A549 treated with AZD9567 at 1 μM for 4 hours (cell line): ENCODE measurements around the gene LRP4. TPM values are rescaled to one million over a fixed set of nuclear protein-coding genes. Genes with fewer than 3 reads are reported as not detected.

ENCODE experiments used
- total RNA-seq: library from RNA; stranded (reverse); fragments of 200-300 nt; extraction: Qiagen RNA extraction; gene quantifications from 5 replicates; pipeline ENCODE4 v1.2.3, GENCODE V29; 2022; ENCODE audit not compliant: insufficient read depth

Gene LRP4, protein sequence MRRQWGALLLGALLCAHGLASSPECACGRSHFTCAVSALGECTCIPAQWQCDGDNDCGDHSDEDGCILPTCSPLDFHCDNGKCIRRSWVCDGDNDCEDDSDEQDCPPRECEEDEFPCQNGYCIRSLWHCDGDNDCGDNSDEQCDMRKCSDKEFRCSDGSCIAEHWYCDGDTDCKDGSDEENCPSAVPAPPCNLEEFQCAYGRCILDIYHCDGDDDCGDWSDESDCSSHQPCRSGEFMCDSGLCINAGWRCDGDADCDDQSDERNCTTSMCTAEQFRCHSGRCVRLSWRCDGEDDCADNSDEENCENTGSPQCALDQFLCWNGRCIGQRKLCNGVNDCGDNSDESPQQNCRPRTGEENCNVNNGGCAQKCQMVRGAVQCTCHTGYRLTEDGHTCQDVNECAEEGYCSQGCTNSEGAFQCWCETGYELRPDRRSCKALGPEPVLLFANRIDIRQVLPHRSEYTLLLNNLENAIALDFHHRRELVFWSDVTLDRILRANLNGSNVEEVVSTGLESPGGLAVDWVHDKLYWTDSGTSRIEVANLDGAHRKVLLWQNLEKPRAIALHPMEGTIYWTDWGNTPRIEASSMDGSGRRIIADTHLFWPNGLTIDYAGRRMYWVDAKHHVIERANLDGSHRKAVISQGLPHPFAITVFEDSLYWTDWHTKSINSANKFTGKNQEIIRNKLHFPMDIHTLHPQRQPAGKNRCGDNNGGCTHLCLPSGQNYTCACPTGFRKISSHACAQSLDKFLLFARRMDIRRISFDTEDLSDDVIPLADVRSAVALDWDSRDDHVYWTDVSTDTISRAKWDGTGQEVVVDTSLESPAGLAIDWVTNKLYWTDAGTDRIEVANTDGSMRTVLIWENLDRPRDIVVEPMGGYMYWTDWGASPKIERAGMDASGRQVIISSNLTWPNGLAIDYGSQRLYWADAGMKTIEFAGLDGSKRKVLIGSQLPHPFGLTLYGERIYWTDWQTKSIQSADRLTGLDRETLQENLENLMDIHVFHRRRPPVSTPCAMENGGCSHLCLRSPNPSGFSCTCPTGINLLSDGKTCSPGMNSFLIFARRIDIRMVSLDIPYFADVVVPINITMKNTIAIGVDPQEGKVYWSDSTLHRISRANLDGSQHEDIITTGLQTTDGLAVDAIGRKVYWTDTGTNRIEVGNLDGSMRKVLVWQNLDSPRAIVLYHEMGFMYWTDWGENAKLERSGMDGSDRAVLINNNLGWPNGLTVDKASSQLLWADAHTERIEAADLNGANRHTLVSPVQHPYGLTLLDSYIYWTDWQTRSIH (N-terminal part only)
- 6.7 to 7.8 TPM (median 7.1 TPM) in 5 replicates for total RNA-seq

DNA sequence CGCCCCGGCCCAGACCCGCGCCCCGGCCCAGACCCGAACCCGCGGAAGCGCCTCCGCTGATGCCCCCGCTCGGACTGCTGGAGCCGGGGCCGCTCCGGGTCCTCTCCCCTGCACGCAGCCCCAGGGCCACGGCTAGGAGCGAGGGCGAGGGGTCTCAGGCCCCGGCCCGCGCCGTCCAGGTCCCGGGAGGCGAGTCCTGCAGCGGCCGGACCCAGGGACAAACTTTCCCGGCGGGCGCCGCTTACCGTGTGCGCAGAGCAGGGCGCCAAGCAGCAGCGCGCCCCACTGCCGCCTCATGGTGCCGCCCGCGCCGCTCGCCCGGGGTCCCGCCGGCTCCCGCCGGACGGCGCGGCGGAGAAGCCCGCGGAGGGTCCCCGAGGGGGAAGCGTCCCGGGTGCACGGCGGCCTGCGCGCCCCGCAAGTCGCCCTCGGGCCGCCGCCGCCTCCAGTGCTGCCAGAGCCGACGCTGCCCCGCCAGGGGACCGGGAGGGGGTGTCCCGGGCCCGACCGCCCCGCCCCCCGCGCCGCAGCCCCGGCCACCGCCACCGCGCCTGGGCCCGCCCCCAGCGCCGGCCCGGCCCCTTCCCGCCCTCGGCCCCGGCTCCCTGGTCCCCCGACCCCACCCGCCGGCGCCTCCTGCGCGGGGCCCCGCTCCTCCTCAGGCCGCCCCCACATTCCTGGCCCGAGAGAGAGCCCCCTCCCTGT, at the start of gene LRP4:
Gene LRP4 (minus strand): TSS at position 468 of the 705 bp plus-strand sequence. CDS start 171 bp downstream, at position 297.

DNA sequence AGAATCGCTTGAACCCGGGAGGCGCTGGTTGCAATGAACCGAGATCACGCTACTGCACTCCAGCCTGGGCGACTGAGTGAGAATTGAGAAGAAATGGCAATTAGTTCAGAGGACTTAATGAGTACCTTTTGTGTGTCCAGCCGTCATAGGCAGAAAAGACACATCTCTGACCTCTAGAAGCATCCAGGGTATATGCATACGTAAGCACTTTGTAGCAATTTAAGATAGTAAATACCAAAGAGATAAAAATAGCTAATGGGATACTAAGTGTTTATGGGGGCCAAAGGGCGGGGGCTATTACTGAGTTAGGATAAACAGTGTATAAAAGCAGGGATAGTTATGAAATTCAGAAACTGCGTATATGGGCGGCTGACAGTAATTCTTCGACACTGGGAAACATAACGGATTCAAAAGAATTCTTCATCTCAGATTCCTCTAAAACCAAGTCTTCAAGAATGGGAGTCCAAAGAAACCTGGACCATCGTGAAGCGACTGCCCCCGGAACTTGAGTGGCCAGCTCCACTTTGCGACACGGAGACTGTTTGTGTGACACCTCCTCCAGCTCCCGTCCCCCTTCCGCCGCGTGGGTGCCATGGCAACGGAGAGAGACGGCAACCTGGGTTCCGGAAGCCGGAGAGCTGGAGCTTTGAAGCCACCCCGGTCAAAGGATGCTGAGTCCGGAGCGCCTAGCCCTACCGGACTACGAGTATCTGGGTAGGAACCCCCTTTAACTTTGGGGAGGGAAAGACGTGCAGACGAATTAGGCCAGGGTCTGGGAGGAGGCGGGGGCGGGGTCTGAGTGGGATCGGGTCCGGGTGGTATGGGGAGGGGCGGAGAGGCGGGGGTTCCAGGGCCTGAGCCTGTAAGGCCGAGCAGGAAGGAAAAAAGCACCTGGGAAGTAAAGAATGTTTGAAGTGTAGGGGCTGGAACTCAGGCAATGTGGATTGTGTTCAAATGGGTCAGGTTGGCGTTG, 18.1 kb upstream of the LRP4 start, which contains the start of gene CSTPP1:
Gene CSTPP1 (plus strand): TSS at position 624 of the 973 bp plus-strand sequence. CDS start 45 bp downstream, at position 669.

DNA sequence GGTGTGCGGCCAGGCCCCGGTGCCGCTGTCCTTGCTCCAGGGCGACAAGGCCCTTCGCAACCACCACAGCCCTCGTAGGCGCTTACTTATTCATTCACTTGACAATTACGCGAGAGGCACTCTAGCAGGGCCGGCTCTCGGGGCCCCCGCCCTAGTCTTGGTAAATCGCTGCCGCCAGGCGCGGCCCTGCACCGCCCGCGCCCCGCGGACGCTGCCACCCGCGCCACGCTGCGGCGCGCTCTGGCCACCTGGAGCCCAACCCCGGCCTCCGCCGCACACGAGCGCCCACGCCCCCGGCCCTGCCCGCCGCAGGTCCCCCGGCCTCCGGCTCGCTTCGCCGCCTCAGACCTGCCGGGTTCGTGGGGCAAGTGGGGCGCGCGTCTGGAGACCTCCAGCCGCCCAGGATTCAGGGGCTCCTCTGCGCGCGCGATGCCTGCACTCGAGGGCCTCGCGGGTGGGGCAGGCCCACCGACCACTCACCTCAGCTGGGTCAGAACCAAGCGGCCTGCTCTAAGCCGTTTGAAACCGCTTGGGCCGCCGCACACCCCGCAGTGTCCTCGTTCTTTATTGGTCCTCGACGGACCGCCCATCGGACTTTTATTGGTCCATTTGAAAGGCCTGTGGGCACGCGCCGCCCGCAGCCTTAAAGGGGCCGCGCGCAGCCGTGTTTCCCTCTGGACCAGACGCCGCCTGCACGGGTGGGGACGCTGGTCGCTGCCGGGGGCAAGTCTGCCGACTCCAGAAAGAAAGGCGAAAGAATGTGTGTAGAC, 72.4 kb downstream of the LRP4 start, which contains the start of gene CKAP5:
Gene CKAP5 (minus strand): TSS at position 541 of the 770 bp plus-strand sequence. CDS start 25,049 bp downstream, outside the sequence.

Other genes starting within 250 kb of the LRP4 start
- gene ARHGAP1, start 217.9 kb downstream of the LRP4 start, total RNA-seq = 51.3 to 61.9 TPM (median 54.7 TPM) in 5 replicates
- gene ZNF408, start 217.5 kb downstream of the LRP4 start, total RNA-seq = 12.1 to 20.7 TPM (median 17.2 TPM) in 5 replicates
- gene F2, start 199.3 kb downstream of the LRP4 start, total RNA-seq = 1.8 to 5.0 TPM (median 2.0 TPM) in 5 replicates
- gene CKAP5, start 72.3 kb downstream of the LRP4 start, total RNA-seq = 60.5 to 113 TPM (median 70.8 TPM) in 5 replicates
- 23.0 to 31.7 TPM (median 28.9 TPM) in 5 replicates for gene CSTPP1, start 18.2 kb upstream of the LRP4 start, total RNA-seq